Femur (tissue), 1 donor: Measurements from ENCODE around the gene EXOC4.

ENCODE experiments used
- DNase-seq: peaks from one replicate; pipeline ENCODE4 v3.0.0-alpha.2; 2017

Gene EXOC4

GRCh38 chr7:133502498-133502897 lies 249.6 kb downstream of the EXOC4 start:
- DNase-seq = no peak

DNA sequence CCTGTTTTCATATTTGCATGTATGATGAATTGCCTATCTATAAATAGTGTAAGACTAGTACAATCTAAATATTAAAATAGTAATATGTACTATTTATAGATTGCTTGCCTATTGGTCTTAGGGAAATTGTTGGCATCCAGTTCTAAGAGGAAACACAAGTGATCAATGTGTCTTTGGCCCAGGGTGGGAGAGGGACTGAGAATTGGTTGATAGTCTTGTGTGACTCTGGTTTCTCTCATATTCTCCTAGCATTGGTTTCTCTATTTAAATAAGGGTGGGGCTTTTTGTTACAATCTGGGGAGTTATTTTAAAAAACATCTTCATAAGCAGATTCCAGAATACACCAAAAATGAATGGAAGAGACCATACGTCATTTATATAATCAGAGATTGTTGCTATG lies 250.1 kb downstream of the EXOC4 start:
- DNase-seq = no peak

DNA sequence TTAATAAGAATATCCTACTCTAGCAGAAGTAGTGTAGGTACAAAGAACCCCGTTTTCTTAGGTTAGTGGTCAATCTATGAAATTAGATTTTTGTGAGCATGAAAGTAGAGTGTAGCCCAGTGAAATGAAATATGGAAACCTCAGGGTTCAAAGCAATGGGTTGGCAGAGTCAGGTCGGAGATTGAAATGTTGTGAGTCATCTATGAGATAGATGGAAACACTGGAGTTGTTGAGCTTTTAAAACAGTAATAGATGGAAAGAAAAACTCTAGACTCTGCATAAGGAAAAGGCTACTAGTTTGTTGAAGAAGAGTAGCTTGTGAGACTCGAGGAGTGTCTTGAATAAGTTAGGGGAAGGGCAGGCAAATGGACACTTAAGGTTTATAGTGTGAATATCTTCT lies 251.9 kb downstream of the EXOC4 start:
- DNase-seq = no peak

DNA sequence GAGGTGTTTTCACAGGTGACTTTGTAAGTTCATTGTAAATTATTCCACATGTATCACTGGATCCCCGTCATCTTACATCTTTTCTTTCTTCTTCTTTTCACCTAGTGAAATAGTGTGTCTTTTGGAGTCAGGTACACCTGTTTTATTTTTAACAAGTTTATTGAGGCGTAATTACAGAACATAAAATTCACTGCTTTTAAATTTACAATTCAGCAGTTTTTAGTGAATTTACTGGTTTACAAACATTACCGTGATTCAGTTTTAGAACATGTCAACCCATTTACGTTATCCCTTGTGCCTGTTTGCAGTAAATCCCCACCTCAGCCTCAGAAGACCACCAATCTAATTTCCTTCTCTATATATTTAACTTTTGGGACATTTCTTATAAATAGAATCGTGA lies 256.9 kb downstream of the EXOC4 start:
- no peak for DNase-seq

DNA sequence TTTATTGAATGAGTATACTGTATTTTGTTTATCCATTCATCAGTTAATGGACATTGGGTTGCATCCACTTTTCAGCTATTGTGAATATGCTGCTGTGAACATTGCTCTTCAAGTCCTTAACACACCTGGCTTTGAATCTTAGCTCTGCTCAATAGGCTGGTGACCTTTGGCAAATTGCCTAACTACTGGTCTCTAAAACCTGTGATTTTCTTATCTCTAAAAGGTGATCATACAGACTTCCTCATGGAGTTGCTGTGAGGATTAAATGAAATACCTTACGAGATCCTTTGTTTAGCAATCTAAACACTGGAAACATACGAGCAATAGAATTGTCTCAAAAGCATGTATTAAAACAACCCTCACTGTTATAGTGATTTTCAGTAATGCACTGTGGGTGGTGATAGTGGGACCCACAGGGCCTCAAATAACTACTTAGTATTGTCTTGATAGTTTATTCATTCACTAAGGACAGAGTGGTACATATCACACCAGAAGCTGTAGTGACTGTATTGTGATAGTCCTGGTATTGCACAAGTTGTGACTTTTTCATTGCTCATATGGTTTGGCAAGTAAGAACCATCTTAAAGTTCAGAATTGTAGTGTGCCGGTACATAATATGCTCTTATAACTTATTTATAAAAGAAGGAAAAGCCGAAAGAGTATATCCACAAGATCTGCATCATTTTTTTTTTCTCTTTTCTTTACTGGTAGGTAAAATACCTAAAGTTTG lies 257.6 kb downstream of the EXOC4 start:
- no peak for DNase-seq

DNA sequence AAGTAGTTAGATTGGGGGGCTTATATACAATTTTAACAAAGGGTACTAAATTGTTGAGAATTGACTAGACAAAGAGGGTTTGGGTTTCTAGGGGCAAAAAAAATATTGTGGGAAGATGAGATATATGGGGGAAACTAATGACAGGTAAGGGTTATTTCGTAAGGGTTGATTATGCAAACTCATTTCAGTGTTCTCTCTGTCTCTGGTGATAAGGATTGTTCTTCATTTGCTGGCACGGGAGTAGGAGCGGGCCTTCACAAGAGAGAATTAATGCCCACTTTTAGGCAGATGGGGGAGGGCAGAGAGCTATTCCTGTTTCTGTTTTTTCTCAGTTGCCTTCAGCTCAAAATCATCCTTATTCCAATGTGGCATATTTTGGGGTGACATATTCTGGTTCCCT lies 258.4 kb downstream of the EXOC4 start:
- no peak for DNase-seq

GRCh38 chr7:133511708-133512107 lies 258.8 kb downstream of the EXOC4 start:
- no peak for DNase-seq

DNA sequence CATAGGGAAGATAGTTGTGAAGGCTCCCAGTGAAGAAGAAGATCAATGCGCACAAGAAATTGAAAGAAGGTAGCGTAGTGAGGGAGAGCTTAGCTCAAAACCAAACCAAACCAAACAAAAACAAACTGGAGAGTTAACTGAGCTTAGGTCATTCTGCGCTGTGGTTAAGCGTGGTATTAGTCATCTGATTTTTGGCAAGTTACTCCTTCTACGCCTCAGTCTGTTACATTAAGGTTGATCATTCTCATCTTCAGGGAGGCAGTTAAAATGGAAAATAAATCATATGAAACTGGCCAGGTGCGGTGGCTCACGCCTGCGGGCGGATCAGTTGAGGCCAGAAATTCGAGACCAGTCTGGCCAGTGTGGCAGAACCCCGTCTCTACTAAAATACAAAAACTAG lies 259.7 kb downstream of the EXOC4 start:
- DNase-seq = no peak

DNA sequence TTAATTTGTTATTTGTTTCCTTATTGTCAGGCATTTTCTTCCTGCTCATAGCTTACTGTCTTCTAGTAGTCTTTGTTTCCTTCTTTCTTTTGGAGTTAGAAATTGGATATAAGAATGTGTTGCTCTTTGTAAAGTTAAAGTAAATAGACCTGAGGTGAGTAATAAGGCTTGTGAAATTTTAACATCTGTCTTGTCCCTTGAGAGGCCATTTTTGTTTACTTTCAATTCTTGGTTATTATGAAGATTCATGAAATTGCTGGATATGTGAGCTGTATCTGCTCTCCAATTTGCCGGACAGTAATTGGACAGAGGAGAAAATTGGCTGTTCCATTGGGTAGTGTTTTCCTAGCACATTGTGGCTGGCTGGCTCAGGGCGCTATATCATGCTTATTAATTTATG lies 260.7 kb downstream of the EXOC4 start:
- no peak for DNase-seq

DNA sequence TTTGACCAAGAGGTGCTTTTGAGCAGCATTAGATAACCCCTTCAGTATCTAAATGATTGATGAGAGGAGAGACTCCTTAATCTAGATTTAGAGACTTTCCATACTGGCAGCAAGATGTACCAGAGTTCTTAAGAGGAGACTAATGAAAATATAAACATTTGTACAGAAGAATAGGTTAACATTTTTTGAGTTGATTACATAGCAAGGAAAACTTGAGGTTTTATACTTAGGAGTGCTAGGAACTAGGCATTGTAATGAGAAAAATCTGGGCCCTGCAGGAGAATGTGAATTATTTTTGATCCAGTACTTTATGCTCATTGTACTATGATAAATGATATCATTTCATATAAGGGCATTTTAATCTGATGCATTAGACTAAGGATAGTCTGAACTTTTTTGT lies 261.7 kb downstream of the EXOC4 start:
- DNase-seq = no peak

DNA sequence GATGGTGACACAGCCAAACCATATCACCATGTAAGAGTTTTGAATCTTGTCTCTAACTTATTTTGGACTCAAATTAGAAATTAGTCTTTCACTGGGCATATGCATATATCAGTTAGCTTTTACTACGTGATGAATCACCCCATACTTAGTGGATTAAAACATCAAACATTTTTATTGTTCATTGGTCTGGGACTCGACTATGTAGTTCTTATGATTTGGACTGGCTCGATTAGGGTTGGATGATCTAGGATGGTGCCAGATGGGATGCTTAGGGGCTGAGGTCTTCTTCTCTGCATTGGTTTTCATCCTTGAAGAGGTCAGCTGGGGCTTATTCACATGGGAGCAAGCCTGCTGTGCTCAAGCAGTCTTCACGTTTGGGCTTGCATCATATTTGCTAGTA lies 264.9 kb downstream of the EXOC4 start:
- no peak for DNase-seq

GRCh38 chr7:133518718-133519117 lies 265.8 kb downstream of the EXOC4 start:
- no peak for DNase-seq

DNA sequence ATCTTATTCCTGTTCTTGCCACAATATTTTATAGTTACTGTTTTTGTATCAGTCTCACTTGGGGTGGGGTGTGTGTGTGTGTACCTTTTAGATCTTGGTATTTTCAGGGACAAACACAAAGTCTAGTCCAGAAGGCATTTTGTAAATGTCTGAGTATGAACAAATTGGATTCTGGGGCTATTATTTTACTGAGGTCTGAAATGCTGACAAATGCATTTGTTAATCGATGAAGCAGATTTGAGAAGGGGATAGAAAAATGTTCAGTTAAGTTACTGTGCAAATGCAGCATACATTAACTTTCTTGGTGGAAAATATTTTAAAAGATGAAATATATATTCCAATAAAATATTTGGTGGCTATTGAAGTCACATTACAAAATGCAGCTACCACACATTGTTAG lies 267.4 kb downstream of the EXOC4 start:
- DNase-seq = no peak

DNA sequence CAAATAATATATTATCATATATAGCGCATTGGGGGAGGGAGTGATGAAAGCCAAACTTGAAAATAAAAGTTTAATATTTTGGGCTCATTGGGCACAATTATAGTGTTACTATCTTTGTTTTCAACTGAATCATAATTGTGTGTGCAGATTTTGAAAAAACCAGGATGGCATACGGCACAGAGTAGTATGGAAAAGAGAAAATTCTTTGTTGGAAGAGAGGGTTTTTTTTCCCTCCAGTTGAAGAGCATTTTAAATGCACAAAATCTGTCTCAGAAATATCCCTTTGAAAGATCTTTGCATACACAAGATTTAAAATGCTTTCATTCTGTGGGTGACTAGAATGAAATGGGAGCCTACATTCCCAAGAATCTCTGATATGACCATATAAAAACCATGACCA lies 269.6 kb downstream of the EXOC4 start:
- no peak for DNase-seq

- no peak for DNase-seq
Observed at GRCh38 chr7:133528796-133529195, 275.9 kb downstream of the EXOC4 start.

GRCh38 chr7:133529861-133530260 lies 277.0 kb downstream of the EXOC4 start:
- no peak for DNase-seq

DNA sequence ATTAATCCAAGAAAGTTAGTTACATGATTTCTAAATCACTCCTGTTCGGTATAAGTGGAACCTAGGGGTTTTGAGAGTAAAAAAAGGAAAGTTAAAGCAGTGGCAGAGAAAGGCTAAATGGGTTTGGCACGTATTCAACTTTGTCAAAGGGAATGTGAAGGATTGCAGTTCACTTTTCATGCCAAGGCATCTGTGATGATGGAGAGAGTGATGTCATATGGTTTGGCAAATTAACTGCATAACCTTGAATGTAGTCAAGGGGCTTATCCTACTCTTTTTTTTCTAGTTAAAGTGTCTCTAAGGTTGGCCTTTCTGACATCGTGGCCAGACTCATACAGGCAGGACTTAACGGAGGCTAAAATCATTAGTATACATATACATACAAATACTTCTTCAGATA lies 277.8 kb downstream of the EXOC4 start:
- DNase-seq = peak; percentile 29

DNA sequence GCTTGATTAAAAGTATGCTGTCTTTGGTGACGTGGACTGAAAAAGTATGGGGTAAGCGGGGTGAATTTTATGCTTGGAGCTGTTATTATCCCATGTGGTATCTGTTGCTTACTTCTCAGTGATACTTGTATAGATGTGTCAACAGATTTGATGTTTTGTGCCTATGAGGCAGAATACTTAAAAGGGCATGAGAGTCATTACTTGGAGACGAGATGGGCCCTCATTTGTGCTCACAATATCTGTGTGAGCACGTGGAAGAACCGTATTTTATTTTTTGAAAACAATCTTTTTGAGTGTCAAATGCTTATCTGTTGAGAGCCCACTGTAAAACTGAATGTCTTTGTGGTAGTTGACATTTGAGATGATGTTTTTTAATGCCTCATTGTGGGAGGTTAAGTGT lies 281.9 kb downstream of the EXOC4 start:
- no peak for DNase-seq

- DNase-seq = no peak
Observed at GRCh38 chr7:133535308-133535707, 282.4 kb downstream of the EXOC4 start.

GRCh38 chr7:133536450-133536849 lies 283.6 kb downstream of the EXOC4 start:
- DNase-seq = no peak

DNA sequence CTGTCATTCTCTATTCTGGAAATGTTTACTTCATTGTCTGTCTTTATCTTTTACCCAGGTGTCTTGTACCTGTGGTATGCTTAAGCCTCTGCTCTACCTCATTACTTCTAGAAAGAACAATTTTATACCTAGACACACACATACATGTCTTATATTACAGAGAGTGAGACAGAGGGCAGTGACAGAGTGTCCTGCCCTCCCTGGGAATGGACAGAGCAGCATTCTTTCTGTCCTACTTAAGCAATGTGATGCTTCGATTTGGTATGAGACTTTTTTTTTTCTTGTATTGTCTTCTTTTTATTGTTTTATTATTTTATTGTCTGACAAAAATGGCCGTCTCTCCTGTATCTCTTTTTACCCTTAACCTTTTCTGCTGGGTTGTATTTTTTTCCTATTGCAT lies 286.1 kb downstream of the EXOC4 start:
- DNase-seq = no peak

DNA sequence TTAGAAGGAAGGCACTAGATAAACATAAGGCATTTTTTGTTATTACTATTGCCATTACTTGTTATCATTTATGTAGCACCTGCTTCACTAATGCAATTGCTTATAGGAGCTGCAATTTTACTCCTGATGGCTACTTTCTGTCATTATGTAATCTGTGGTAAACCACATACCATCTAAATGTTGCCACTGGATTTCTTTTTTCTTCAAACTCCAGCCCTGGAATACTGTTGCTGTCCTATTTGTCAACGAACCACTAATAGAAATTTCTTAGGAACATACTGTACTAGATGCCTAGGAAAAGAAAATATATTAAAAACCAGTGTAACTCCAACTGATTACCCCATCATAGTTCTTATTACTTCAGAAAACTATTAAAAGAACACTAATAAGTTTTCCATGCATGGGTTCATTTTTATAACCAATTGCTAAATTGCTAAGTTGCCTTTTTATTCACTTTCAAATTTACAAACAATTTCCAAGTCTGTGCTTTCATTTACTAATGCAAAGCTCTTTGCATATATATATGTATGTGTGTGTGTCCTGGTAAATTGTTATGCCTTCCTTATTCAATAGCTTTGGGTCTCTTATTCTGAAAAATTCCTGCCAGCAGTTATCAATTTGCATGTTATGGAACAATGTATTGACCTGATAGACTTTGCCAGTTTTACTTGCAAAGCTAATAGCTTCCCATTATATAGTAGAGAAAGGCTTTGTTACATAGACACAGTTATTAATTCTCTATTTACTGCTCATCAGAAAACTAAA lies 287.4 kb downstream of the EXOC4 start:
- no peak for DNase-seq

- no peak for DNase-seq
Observed at GRCh38 chr7:133542209-133542780, 289.4 kb downstream of the EXOC4 start.

- DNase-seq = no peak
Observed at GRCh38 chr7:133543657-133544056, 290.8 kb downstream of the EXOC4 start.
